ENCODE measurements around the gene NRXN2.

Gene NRXN2

GRCh38 chr11:64723117-64723906, at the start of gene NRXN2:
NRXN2 (minus strand) TSS chr11:64723197; CDS start chr11:64713699, 9,498 bp downstream.
- Histone ChIP-seq H3K9me3 (no peaks in the 10 kb centered on the region), H3K36me3 (replicated peaks) (no peaks in the 10 kb centered on the region), H3K27me3 (ENCODE audit: low read depth) (peaks cover 43% of the 10 kb centered on the region), H3K4me3 (peak within 1 kb of the TSS; percentile 56), H3K4me1 (no peaks in the 10 kb centered on the region; the same call in 1 of the 2 replicates)
- in situ Hi-C loops (cut with MboI; ENCODE audit: low sequenced_read_pairs), result no loop called here
- DNase-seq (ENCODE audit: low spot score in 2 of 2), result peak; percentile 68 to 88

- Histone ChIP-seq H3K27me3 (ENCODE audit: low read depth) (no peaks in the 10 kb centered on the region), H3K4me1 (peaks cover 3% of the 10 kb centered on the region), H3K4me3 (no peak overlapping the region), H3K36me3 (replicated peaks) (peaks cover 100% of the 10 kb centered on the region), H3K9me3 (no peaks in the 10 kb centered on the region)
- in situ Hi-C loops (cut with MboI; ENCODE audit: low sequenced_read_pairs), result no loop called here
- DNase-seq (ENCODE audit: low spot score in 2 of 2), result no peak
Measured at GRCh38 chr11:64772303-64773018, 49.5 kb upstream of the NRXN2 start.

GRCh38 chr11:64771861-64772260, 48.9 kb upstream of the NRXN2 start:
- DNase-seq (ENCODE audit: low spot score in 2 of 2), result no peak
- Histone ChIP-seq H3K4me3 (no peak overlapping the region), H3K27me3 (ENCODE audit: low read depth) (no peaks in the 10 kb centered on the region), H3K9me3 (no peaks in the 10 kb centered on the region), H3K36me3 (replicated peaks) (peaks cover 100% of the 10 kb centered on the region), H3K4me1 (peaks cover under 1% of the 10 kb centered on the region; the same call in 1 of the 2 replicates)
- in situ Hi-C loops (cut with MboI; ENCODE audit: low sequenced_read_pairs), result no loop called here

GRCh38 chr11:64770120-64770519, 47.1 kb upstream of the NRXN2 start:
- Histone ChIP-seq H3K4me3 (no peak overlapping the region), H3K4me1 (no peaks in the 10 kb centered on the region), H3K27me3 (ENCODE audit: low read depth) (no peaks in the 10 kb centered on the region), H3K9me3 (no peaks in the 10 kb centered on the region), H3K36me3 (replicated peaks) (peaks cover 97% of the 10 kb centered on the region)
- no peak for DNase-seq (ENCODE audit: low spot score in 2 of 2)
- in situ Hi-C loops (cut with MboI; ENCODE audit: low sequenced_read_pairs), result no loop called here

- Histone ChIP-seq H3K27me3 (ENCODE audit: low read depth) (no peaks in the 10 kb centered on the region), H3K9me3 (no peaks in the 10 kb centered on the region), H3K4me3 (no peak overlapping the region), H3K4me1 (no peaks in the 10 kb centered on the region), H3K36me3 (replicated peaks) (peaks cover 97% of the 10 kb centered on the region)
- in situ Hi-C loops (cut with MboI; ENCODE audit: low sequenced_read_pairs), result no loop called here
- DNase-seq (ENCODE audit: low spot score in 2 of 2), result no peak
Measured at GRCh38 chr11:64769283-64769682, 46.3 kb upstream of the NRXN2 start.

- Histone ChIP-seq H3K9me3 (no peaks in the 10 kb centered on the region), H3K4me3 (no peak overlapping the region), H3K36me3 (replicated peaks) (peaks cover 97% of the 10 kb centered on the region), H3K27me3 (ENCODE audit: low read depth) (no peaks in the 10 kb centered on the region), H3K4me1 (no peaks in the 10 kb centered on the region)
- DNase-seq (ENCODE audit: low spot score in 2 of 2), result no peak
- in situ Hi-C loops (cut with MboI; ENCODE audit: low sequenced_read_pairs), result no loop called here
Measured at GRCh38 chr11:64768300-64768694, 45.3 kb upstream of the NRXN2 start.

- DNase-seq (ENCODE audit: low spot score in 2 of 2), result peak in 1 of 2 experiments; percentile 90
- H3K9me3 ChIP-seq, result no peaks in the 10 kb centered on the region
- H3K27me3 ChIP-seq (ENCODE audit: low read depth), result no peaks in the 10 kb centered on the region
- H3K4me3 ChIP-seq, result no peak overlapping the region
- peaks cover 97% of the 10 kb centered on the region for H3K36me3 ChIP-seq (replicated peaks)
- in situ Hi-C loops (cut with MboI; ENCODE audit: low sequenced_read_pairs), result no loop called here
- no peaks in the 10 kb centered on the region for H3K4me1 ChIP-seq
Measured at GRCh38 chr11:64767344-64768299, 44.6 kb upstream of the NRXN2 start.

GRCh38 chr11:64766881-64767280, 43.9 kb upstream of the NRXN2 start:
- in situ Hi-C loops (cut with MboI; ENCODE audit: low sequenced_read_pairs), result no loop called here
- H3K27me3 ChIP-seq (ENCODE audit: low read depth), result no peaks in the 10 kb centered on the region
- H3K4me3 ChIP-seq, result no peak overlapping the region
- no peak for DNase-seq (ENCODE audit: low spot score in 2 of 2)
- H3K9me3 ChIP-seq, result no peaks in the 10 kb centered on the region
- peaks cover 96% of the 10 kb centered on the region for H3K36me3 ChIP-seq (replicated peaks)
- no peaks in the 10 kb centered on the region for H3K4me1 ChIP-seq

- no peak overlapping the region for H3K4me3 ChIP-seq
- H3K9me3 ChIP-seq, result no peaks in the 10 kb centered on the region
- no peaks in the 10 kb centered on the region for H3K27me3 ChIP-seq (ENCODE audit: low read depth)
- no peak for DNase-seq (ENCODE audit: low spot score in 2 of 2)
- H3K4me1 ChIP-seq, result no peaks in the 10 kb centered on the region
- in situ Hi-C loops (cut with MboI; ENCODE audit: low sequenced_read_pairs), result no loop called here
- H3K36me3 ChIP-seq (replicated peaks), result peaks cover 88% of the 10 kb centered on the region
Measured at GRCh38 chr11:64765851-64766665, 43.1 kb upstream of the NRXN2 start.

- in situ Hi-C loops (cut with MboI; ENCODE audit: low sequenced_read_pairs), result no loop called here
- Histone ChIP-seq H3K27me3 (ENCODE audit: low read depth) (no peaks in the 10 kb centered on the region), H3K9me3 (no peaks in the 10 kb centered on the region), H3K36me3 (replicated peaks) (peaks cover 81% of the 10 kb centered on the region), H3K4me3 (no peak overlapping the region), H3K4me1 (no peaks in the 10 kb centered on the region)
- DNase-seq (ENCODE audit: low spot score in 2 of 2), result peak in 1 of 2 experiments; percentile 51
Measured at GRCh38 chr11:64765291-64765850, 42.4 kb upstream of the NRXN2 start.

- in situ Hi-C loops (cut with MboI; ENCODE audit: low sequenced_read_pairs), result no loop called here
- H3K36me3 ChIP-seq (replicated peaks), result peaks cover 75% of the 10 kb centered on the region
Measured at GRCh38 chr11:64764753-64765152, 41.8 kb upstream of the NRXN2 start.

GRCh38 chr11:64764040-64764611, 41.1 kb upstream of the NRXN2 start:
- Histone ChIP-seq H3K27me3 (ENCODE audit: low read depth) (no peaks in the 10 kb centered on the region), H3K36me3 (replicated peaks) (peaks cover 69% of the 10 kb centered on the region), H3K4me1 (peaks cover 4% of the 10 kb centered on the region), H3K9me3 (no peaks in the 10 kb centered on the region), H3K4me3 (no peak overlapping the region)
- in situ Hi-C loops (cut with MboI; ENCODE audit: low sequenced_read_pairs), result no loop called here
- no peak for DNase-seq (ENCODE audit: low spot score in 2 of 2)

More at GRCh38 chr11:64764753-64765152, 41.8 kb upstream of the NRXN2 start:
- H3K9me3 ChIP-seq, result no peaks in the 10 kb centered on the region
- peaks cover 4% of the 10 kb centered on the region for H3K4me1 ChIP-seq
- H3K4me3 ChIP-seq, result no peak overlapping the region
- DNase-seq (ENCODE audit: low spot score in 2 of 2), result no peak
- H3K27me3 ChIP-seq (ENCODE audit: low read depth), result no peaks in the 10 kb centered on the region

All from HAP-1 (cell line).